IMR-90 (cell line): ENCODE measurements around the gene PRSS33.

ENCODE experiments used
- CHD1 ChIP-seq: IDR thresholded peaks from 2 replicates; pipeline ENCODE4 v1.6.1; 2012; ENCODE audit warnings: low read depth, low read length, improper control_type of control experiment
- POLR2A ChIP-seq: IDR thresholded peaks from 2 replicates; pipeline ENCODE4 v1.6.1; 2012; ENCODE audit warnings: mild to moderate bottlenecking, low read depth, low read length
- RAD21 ChIP-seq: IDR thresholded peaks from 2 replicates; pipeline ENCODE4 v1.6.1; 2012; ENCODE audit warnings: low read length, improper control_type of control experiment

GRCh38 chr16:2737238-2737605 is 50.1 kb downstream of the PRSS33 start:
- TF ChIP-seq RAD21 (no peak), CHD1 (no peak), POLR2A (no peak)
